Superior temporal gyrus (tissue), 1 donor: ENCODE data around the gene NOS1AP.

Experiments used
- DNase-seq: peaks from one replicate; pipeline ENCODE4 v3.0.0-alpha.2; 2016; ENCODE audit errors: extremely low spot score

NOS1AP gene

GRCh38 chr1:162218546-162218945 lies 149.1 kb downstream of the NOS1AP start:
- no peak for DNase-seq

- DNase-seq = no peak
Measured at GRCh38 chr1:162218975-162219374, 149.5 kb downstream of the NOS1AP start.

GRCh38 chr1:162219461-162219860 lies 150.0 kb downstream of the NOS1AP start:
- no peak for DNase-seq

GRCh38 chr1:162220009-162220539 lies 150.6 kb downstream of the NOS1AP start:
- no peak for DNase-seq

DNA sequence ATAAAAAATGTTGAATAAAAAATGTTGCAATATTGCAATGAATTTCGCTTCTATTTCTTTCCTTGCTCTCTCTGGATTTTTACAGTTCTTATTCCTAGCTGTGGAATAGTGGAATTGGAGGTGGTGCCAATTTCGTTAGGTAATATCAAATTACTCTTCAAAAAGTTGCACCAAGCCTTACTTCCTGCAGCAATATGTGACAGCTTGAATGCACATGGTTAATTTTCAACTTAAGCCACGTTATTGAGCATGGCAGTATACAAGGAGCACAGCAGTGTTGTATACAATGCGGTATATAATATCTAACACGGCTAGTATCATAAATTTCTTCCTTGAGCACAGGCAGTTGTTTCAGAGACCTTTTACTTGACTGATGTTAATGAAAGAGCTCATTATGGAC lies 152.5 kb downstream of the NOS1AP start:
- DNase-seq = no peak

- DNase-seq = no peak
Measured at GRCh38 chr1:162222730-162223129, 153.2 kb downstream of the NOS1AP start.

- no peak for DNase-seq
Measured at GRCh38 chr1:162223488-162223887, 154.0 kb downstream of the NOS1AP start.

GRCh38 chr1:162224267-162224666 lies 154.8 kb downstream of the NOS1AP start:
- no peak for DNase-seq

- DNase-seq = no peak
Measured at GRCh38 chr1:162228586-162228985, 159.1 kb downstream of the NOS1AP start.

- no peak for DNase-seq
Measured at GRCh38 chr1:162229549-162229948, 160.1 kb downstream of the NOS1AP start.

DNA sequence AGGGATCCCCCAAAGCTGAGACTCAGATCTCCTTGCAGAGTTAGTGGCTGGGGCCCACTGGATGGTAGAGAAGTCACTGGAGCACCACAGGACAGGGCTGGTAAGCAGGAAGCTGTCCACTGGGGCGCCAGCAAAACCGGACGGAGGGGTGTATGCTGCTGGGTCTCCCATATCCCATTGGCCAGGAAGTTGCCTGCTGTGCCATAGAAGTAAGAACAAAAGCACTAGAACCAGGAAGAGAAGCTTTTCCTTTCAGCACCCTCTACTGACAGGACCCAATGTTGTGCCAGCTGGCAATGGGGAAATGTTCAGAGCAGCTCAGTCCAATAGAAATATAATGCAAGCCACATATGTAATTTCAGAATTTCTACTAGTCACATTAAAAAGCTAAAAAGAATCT lies 160.6 kb downstream of the NOS1AP start:
- peak; percentile 76 for DNase-seq

DNA sequence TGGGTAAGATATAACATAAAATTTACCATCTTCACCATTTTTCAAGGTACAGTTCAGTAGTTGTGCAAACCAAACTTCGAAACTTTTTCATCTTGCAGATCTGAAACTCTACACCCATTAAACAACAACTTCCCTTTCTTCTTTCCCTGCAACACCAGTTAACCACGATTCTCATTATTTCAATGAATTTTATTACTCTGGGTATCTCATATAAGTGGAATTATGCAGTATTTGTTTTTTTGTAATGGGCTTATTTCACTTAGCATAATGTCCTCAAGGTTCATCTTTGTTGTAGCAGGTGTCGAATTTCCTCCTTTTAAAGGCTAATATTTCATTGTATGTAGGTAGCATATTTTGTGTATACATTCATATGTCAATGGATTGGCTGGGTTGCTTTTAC lies 161.0 kb downstream of the NOS1AP start:
- DNase-seq = no peak

DNA sequence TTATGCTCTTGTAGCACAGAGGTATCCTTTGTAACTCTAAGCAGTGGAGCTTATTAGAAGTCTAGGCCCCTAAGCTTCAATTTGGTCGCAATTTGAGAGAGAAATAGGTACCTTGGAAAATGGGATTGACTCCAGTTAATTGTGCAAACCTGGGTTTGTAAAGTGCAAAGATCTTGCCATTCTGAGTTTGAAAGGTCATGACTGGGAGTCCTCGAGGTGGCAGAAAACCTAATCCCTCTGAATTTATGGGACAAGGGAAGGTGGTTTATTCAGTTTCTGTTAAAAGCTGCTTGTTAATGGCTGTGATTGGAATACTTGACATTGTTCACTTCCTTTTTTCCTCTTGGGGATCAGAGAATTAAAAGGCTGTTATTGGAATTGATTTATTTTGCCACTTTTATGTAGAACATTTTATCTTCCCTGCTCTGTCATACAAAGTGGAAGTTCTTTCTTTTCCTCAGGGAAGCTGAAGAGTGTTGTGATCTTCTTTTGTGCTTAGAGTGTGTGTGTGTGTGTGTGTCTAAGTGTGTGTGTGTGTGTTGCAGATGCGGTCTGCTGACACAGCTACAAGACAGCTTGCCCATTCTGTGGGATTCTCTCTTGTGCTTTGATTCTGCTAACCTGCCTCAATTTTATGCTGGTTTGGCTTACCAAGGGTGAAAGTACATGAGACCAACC lies 162.7 kb downstream of the NOS1AP start:
- no peak for DNase-seq

GRCh38 chr1:162233066-162233465 lies 163.6 kb downstream of the NOS1AP start:
- no peak for DNase-seq

GRCh38 chr1:162233937-162234336 lies 164.4 kb downstream of the NOS1AP start:
- no peak for DNase-seq

GRCh38 chr1:162234571-162234970 lies 165.1 kb downstream of the NOS1AP start:
- DNase-seq = no peak

DNA sequence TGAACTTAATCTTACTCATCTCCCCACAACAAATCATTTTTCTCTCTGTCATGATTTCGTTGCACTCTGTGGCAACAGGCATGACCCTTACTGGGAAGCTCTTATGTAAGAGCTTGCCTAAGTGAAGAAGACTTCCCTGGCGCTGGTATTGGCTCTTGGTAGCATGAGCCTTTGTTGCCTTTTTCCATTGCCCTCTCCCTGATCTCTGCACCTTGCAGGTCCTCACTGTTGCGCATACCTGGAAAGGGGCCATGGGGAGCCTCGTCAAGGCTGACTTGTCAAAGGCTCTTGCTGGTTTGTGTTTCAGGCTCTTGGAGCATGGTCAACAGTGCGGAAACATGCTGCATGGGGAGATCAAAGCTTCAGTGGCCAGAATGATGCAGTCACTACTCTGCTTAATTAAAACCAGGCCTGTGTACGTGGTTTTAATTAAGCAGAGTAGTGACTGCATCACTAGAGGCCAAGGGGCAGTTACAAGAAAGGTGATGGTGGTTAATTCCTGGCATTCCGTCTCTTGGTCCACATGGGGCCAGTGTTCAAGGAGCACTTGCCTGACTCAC lies 165.8 kb downstream of the NOS1AP start:
- no peak for DNase-seq

- DNase-seq = no peak
Measured at GRCh38 chr1:162236201-162236600, 166.7 kb downstream of the NOS1AP start.

GRCh38 chr1:162236618-162237017 lies 167.1 kb downstream of the NOS1AP start:
- no peak for DNase-seq

DNA sequence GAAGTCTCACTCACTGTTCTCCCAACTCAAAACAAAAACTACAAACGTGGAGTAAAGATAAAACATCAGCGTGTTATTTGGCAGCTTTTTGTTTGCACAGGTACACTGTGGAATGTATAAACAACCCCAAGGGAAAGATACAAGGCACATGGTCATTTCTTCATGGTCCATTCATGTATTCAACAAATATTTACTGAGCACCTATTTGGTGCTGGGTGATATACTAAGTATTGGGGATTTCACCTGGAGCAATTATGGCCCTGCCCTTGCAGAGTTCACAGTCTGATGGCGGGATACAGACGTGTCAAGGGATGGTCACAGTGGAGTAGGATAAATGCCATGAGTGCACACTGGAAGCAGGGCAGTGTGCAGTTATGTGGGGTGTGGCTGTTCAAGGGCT lies 171.1 kb downstream of the NOS1AP start:
- DNase-seq = no peak

GRCh38 chr1:162242804-162243203 lies 173.3 kb downstream of the NOS1AP start:
- no peak for DNase-seq

DNA sequence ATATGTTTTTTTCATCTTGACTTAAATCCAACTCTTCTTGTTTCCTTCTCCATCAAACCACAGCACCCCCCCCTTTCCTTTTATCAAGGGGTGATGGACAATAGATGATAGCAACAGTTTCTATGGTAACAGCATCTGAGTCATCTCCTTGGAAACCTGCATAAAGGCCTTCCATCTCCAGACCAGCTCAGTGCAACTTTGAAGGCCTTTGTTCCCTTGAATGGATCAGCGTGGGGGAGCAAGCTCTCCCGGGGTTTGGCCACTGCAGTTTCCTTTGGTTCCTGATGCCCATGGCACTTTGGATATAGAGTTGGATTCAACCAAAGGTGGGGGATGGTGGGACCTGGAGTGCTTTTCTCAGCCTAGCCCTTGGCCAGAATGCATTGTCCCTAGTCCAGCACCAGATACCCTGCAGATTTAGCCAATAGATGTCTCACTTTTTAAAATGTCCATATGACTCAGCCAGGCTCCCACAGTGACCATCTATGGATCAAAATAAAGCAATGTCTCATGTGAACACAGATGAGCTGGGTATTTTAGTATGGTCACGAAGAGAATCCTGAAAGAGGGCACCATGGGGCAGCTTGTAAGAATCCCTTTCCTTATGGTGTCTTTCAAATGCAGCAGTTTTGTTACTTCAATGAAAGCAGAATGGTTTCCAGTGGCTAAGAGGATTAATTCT lies 179.5 kb downstream of the NOS1AP start:
- peak; percentile 46 for DNase-seq
